GM23248 (cell line): Measurements from ENCODE around the gene SLC4A4. TPM values are rescaled to one million over a fixed set of nuclear protein-coding genes. Genes with fewer than 3 reads are reported as not detected.

Experiments
- DNase-seq: peaks from one replicate; pipeline ENCODE4 v3.0.0-alpha.2; 2015
- H2AFZ ChIP-seq: fragments of 200-600 bp; sonication (generic); 2 replicates; pipeline ENCODE4 v1.6.1; 2016; ENCODE audit warnings: antibody characterized with exemption
- H3F3A ChIP-seq: fragments of 200-600 bp; sonication (generic); 2 replicates; pipeline ENCODE4 v1.6.1; 2016; ENCODE audit warnings: mild to moderate bottlenecking, antibody characterized with exemption, mixed run types; ENCODE audit not compliant: insufficient read depth
- H3K27ac ChIP-seq: fragments of 200-600 bp; sonication (generic); 2 replicates; pipeline ENCODE4 v1.5.1; 2016; ENCODE audit warnings: mild to moderate bottlenecking
- H3K27me3 ChIP-seq: fragments of 200-600 bp; sonication (generic); replicated peaks from 2 replicates; pipeline ENCODE4 v1.6.1; 2016; ENCODE audit warnings: mild to moderate bottlenecking; ENCODE audit not compliant: insufficient read depth
- H3K36me3 ChIP-seq: fragments of 200-600 bp; sonication (generic); 2 replicates; pipeline ENCODE4 v1.6.1; 2016; ENCODE audit warnings: low read depth, mild to moderate bottlenecking
- H3K4me1 ChIP-seq: fragments of 200-600 bp; sonication (generic); 2 replicates; pipeline ENCODE4 v1.6.1; 2016; ENCODE audit warnings: mild to moderate bottlenecking; ENCODE audit not compliant: insufficient read depth
- H3K4me2 ChIP-seq: fragments of 200-600 bp; sonication (generic); one replicate; pipeline ENCODE4 v1.6.1; 2016; ENCODE audit warnings: mild to moderate bottlenecking; ENCODE audit not compliant: unreplicated experiment
- H3K4me3 ChIP-seq: fragments of 200-600 bp; sonication (generic); 2 replicates; pipeline ENCODE4 v1.5.1; 2016; ENCODE audit warnings: mild to moderate bottlenecking
- H3K79me2 ChIP-seq: fragments of 200-600 bp; sonication (generic); 2 replicates; pipeline ENCODE4 v1.6.1; 2016; ENCODE audit warnings: mild to moderate bottlenecking; ENCODE audit not compliant: insufficient read depth
- H3K9ac ChIP-seq: fragments of 200-600 bp; sonication (generic); 2 replicates; pipeline ENCODE4 v1.6.1; 2016; ENCODE audit warnings: mild to moderate bottlenecking
- H3K9me2 ChIP-seq: fragments of 200-600 bp; sonication (generic); 2 replicates; pipeline ENCODE4 v1.6.1; 2016; ENCODE audit warnings: mixed run types, mild to moderate bottlenecking, moderate library complexity; ENCODE audit not compliant: insufficient read depth
- H3K9me3 ChIP-seq: fragments of 200-600 bp; sonication (generic); one replicate; pipeline ENCODE4 v1.6.1; 2017; ENCODE audit warnings: low read depth
- H4K20me1 ChIP-seq: fragments of 200-600 bp; sonication (generic); 2 replicates; pipeline ENCODE4 v1.6.0; 2016; ENCODE audit not compliant: insufficient read depth
- EZH2 ChIP-seq: fragments of 200-600 bp; sonication (generic); IDR thresholded peaks from 2 replicates; pipeline ENCODE4 v1.6.1; 2018; ENCODE audit warnings: antibody characterized with exemption, mild to moderate bottlenecking; ENCODE audit not compliant: insufficient read depth, poor library complexity, severe bottlenecking
- EZH2phosphoT487 ChIP-seq: fragments of 200-600 bp; sonication (generic); IDR thresholded peaks from 2 replicates; pipeline ENCODE4 v1.6.1; 2018; ENCODE audit warnings: antibody characterized with exemption, moderate library complexity, mild to moderate bottlenecking, low read depth; ENCODE audit not compliant: insufficient read depth
- WGBS, 2 experiments: methylation state at CpG; one replicate each; pipeline ENCODE4 v1.1.6; 2015 to 2017; ENCODE audit warnings: low lambda C conversion rate in 2 of 2, low coverage in 1 of 2; ENCODE audit errors: missing lambda C conversion rate in 2 of 2; 5-methylcytosine and 5-hydroxymethylcytosine counted together
- in situ Hi-C: fragments of 300-500 bp; cut with MboI; formaldehyde crosslinking; loops from 2 replicates; pipeline ENCODE4 v1.15.0; 2020
- polyA plus RNA-seq: library from polyadenylated mRNA; unstranded; fragments of >200 nt; fragmentation: Nextera tagmentation; extraction: Ambion mirVana; gene quantifications from 2 replicates; pipeline ENCODE4 v1.2.1, GENCODE V29; 2016
- total RNA-seq: library from RNA; depleted of rRNA; stranded (reverse); fragments of >200 nt; shearing (Covaris generic); gene quantifications from 2 replicates; pipeline ENCODE4 v1.2.3, GENCODE V29; 2014

Gene SLC4A4
- total and polyA plus RNA-seq, 2 experiments from 2014 or later, result 7.2 to 11.5 TPM

DNA sequence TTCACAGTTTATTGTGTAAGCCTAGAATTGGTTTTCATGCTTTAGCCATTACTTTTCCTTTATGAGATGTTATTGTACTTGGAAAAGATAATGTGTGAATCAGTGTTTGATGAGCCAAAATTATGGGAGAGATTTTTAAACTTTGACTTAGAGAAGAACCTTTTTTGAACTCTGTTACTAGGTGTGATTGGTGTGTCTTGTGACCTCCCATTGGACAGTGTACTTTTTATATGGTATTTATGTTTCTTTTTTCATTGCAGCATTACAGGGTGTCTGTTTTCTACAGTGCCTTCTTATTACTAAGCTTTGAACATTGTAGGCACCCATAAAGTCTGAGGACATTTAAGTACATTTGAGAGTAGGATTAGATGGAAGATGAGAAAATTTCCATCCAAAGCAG, 91.1 kb downstream of the SLC4A4 start:
- Histone ChIP-seq H3K27me3 (no peaks in the 10 kb centered on the region), H3K4me1 (no peaks in the 10 kb centered on the region), H3K9me2 (no peaks in the 10 kb centered on the region), H2AFZ (no peak overlapping the region), H3F3A (no peaks in the 10 kb centered on the region; the same call in 1 of the 2 replicates), H3K9ac (no peak overlapping the region), H3K4me3 (no peak overlapping the region), H3K79me2 (no peaks in the 10 kb centered on the region), H3K36me3 (no peaks in the 10 kb centered on the region), H3K4me2 (no peak overlapping the region), H3K9me3 (no peaks in the 10 kb centered on the region), H4K20me1 (no peaks in the 10 kb centered on the region), H3K27ac (no peak overlapping the region)
- TF ChIP-seq EZH2, result no peak
- TF ChIP-seq EZH2phosphoT487, result no peak
- no peak for DNase-seq
- in situ Hi-C loops, result no loop called here

DNA sequence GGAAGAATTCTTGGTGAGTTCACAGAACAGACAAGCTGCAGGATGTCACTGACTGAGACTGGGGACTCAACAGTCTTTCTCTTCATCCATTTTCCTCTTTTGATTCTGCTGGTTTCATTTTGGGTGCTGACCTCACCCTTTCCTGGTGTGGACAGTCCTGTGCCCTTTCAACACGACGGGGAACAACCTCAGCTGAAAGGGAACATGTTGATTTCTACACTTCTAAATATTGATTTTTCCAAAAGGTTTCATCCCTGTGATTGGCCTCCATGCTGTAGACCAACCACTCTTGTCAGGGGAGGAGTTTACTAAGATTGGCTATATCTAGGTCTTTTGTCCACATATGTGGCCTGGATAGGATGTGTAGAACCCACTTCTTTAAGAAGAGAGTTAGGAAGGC, 91.8 kb downstream of the SLC4A4 start:
- no peaks in the 10 kb centered on the region for H3K79me2 ChIP-seq
- H3K36me3 ChIP-seq, result no peaks in the 10 kb centered on the region
- no peaks in the 10 kb centered on the region for H3K27me3 ChIP-seq
- H2AFZ ChIP-seq, result no peak overlapping the region
- no peak overlapping the region for H3K4me2 ChIP-seq
- no peaks in the 10 kb centered on the region for H3K9me3 ChIP-seq
- no peaks in the 10 kb centered on the region for H3K4me1 ChIP-seq
- no peaks in the 10 kb centered on the region for H4K20me1 ChIP-seq
- H3F3A ChIP-seq, result no peaks in the 10 kb centered on the region; the same call in 1 of the 2 replicates
- no peaks in the 10 kb centered on the region for H3K9me2 ChIP-seq
- H3K27ac ChIP-seq, result no peak overlapping the region
- in situ Hi-C loops, result no loop called here
- WGBS, 2 experiments, result 97 to 100% methylated on average over 2 of the region's 2 CpGs
- DNase-seq, result no peak
- no peak overlapping the region for H3K9ac ChIP-seq
- no peak for TF ChIP-seq EZH2phosphoT487
- no peak for TF ChIP-seq EZH2
- H3K4me3 ChIP-seq, result no peak overlapping the region

DNA sequence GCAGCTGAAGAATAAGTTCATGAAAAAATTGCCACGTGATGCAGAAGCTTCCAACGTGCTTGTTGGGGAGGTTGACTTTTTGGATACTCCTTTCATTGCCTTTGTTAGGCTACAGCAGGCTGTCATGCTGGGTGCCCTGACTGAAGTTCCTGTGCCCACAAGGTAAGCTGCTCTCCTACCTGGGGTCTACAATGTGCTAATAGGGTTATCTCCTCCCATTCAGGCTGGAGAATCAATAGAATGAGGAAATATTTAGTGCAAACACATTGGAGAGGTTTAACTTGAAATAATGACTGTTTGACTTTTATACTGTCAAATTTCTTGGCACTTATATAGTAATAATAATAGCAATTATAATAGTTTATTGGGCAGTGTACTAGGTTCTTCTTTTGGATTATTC, 101.8 kb downstream of the SLC4A4 start:
- H3K9me3 ChIP-seq, result no peaks in the 10 kb centered on the region
- H3K4me2 ChIP-seq, result no peak overlapping the region
- no peaks in the 10 kb centered on the region for H3F3A ChIP-seq
- no peak for DNase-seq
- no peaks in the 10 kb centered on the region for H3K36me3 ChIP-seq
- no peaks in the 10 kb centered on the region for H3K4me1 ChIP-seq
- no peaks in the 10 kb centered on the region for H3K9me2 ChIP-seq
- in situ Hi-C loops, result no loop called here
- no peaks in the 10 kb centered on the region for H3K79me2 ChIP-seq
- H3K9ac ChIP-seq, result no peak overlapping the region
- no peak for TF ChIP-seq EZH2phosphoT487
- no peak for TF ChIP-seq EZH2
- no peak overlapping the region for H2AFZ ChIP-seq
- 63% methylated on average over 2 of the region's 2 CpGs for WGBS, 2 experiments
- no peak overlapping the region for H3K27ac ChIP-seq
- H4K20me1 ChIP-seq, result no peaks in the 10 kb centered on the region
- no peaks in the 10 kb centered on the region for H3K27me3 ChIP-seq
- no peak overlapping the region for H3K4me3 ChIP-seq

DNA sequence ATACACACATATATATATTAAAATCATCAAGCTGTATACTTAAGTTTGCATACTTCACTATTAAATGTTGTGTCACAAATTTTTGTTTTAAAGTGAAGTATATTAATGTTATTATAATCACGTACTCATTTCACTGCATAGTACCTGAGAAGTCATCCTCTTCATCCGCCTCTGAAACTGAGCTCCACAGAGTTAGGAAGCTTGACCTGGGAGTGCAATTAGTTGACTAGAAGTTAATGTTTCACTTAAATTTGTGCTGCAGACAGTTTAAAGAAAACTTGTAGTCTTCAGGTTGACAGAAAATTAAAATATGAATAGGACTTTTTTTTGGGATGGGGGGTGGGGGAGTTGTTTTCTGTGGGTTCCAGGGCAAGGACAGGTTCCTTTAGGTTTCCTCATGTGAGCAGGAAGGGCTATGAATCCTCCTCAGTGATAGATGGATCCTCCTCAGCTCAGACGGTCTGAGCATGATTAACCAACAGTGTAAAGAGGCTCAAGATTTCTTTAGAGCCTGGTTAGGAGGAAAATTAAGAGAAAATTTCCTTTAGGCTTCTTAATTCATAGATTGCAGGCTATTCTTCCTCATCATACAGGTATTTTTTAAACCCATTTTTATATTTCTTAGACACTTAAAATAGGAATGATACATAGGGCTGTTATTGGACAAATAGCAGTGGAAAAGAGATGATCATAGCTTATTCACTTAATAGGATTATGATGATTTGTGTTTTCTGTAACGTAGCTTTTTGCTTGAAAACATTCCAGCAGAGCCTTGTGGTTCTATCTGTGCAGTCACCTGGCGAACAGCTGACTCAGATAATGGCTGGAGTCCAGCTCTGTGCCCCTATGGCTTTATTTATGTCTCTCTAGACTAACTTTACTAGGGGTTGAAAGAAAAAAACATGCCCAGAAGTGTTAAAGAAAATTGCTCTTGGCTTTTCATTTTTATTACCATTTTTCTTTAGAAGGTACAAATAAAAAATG, 102.7 kb downstream of the SLC4A4 start:
- Histone ChIP-seq H3K27ac (no peak overlapping the region), H3K9me3 (no peaks in the 10 kb centered on the region), H3K27me3 (no peaks in the 10 kb centered on the region), H3K9me2 (no peaks in the 10 kb centered on the region), H2AFZ (no peak overlapping the region), H3K4me2 (no peak overlapping the region), H3K79me2 (no peaks in the 10 kb centered on the region), H3K9ac (no peak overlapping the region), H4K20me1 (no peaks in the 10 kb centered on the region), H3K4me1 (no peaks in the 10 kb centered on the region), H3F3A (no peaks in the 10 kb centered on the region), H3K4me3 (no peak overlapping the region), H3K36me3 (no peaks in the 10 kb centered on the region)
- no peak for TF ChIP-seq EZH2phosphoT487
- TF ChIP-seq EZH2, result no peak
- WGBS, 2 experiments, result 78 to 83% methylated on average over 5 of the region's 5 CpGs
- in situ Hi-C loops, result no loop called here
- no peak for DNase-seq
